ENCODE results near the gene HAGHL.

DNA sequence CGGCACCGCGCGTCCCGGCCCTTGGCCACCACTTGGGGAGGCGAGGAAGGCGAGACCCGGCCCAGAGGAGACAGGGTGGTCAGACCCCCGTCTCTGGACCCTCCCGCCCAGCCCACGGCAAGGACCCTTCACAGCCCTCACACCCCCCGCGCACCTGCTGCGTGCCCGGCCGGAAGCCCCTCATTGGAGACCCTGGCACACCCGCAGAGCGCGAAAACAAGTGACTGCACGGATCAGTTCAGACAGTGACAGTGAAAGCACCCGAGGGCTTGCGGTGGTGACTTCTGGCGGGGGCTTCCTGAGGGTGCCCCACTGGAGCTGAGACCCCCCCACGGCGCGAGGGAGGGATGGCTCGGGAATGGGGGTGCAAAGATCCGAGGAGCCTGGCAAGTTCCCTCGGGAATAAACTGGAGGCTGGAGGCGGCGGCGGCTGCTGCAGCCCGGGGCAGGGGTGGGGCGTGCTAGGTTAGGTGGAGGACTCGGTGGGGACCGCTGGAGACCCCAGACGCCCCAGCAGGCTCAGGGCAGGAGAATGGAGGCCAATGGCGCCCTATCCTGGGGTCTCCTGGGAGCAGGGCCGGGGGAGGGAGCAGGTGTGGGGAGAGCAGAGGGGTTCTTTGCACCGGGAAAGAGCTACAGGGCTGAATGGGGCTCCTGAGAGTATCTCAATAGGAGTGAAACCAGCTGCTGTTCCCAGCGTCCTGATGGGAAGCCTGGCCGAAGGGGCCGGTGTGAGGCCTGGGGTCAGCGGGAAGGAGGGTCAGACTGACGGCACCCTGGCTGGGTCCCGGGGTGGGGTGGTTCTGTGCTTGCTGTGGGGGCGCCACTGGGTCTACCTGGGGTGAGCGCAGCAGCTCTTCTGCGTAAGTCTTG is 20.5 kb upstream of the HAGHL start:
- TF ChIP-seq, protein P1, sequence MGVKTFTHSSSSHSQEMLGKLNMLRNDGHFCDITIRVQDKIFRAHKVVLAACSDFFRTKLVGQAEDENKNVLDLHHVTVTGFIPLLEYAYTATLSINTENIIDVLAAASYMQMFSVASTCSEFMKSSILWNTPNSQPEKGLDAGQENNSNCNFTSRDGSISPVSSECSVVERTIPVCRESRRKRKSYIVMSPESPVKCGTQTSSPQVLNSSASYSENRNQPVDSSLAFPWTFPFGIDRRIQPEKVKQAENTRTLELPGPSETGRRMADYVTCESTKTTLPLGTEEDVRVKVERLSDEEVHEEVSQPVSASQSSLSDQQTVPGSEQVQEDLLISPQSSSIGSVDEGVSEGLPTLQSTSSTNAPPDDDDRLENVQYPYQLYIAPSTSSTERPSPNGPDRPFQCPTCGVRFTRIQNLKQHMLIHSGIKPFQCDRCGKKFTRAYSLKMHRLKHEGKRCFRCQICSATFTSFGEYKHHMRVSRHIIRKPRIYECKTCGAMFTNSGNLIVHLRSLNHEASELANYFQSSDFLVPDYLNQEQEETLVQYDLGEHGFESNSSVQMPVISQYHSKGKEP (tag by site-specific recombination; IDR thresholded peaks at IDR 0.05), result no peak
- no peak for TF ChIP-seq MZF1 (tag by site-specific recombination; IDR thresholded peaks at IDR 0.05; ENCODE audit: borderline replicate concordance)
- TF ChIP-seq, protein P2, sequence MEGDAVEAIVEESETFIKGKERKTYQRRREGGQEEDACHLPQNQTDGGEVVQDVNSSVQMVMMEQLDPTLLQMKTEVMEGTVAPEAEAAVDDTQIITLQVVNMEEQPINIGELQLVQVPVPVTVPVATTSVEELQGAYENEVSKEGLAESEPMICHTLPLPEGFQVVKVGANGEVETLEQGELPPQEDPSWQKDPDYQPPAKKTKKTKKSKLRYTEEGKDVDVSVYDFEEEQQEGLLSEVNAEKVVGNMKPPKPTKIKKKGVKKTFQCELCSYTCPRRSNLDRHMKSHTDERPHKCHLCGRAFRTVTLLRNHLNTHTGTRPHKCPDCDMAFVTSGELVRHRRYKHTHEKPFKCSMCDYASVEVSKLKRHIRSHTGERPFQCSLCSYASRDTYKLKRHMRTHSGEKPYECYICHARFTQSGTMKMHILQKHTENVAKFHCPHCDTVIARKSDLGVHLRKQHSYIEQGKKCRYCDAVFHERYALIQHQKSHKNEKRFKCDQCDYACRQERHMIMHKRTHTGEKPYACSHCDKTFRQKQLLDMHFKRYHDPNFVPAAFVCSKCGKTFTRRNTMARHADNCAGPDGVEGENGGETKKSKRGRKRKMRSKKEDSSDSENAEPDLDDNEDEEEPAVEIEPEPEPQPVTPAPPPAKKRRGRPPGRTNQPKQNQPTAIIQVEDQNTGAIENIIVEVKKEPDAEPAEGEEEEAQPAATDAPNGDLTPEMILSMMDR (tag by site-specific recombination; IDR thresholded peaks at IDR 0.05), result no peak
- no peak for TF ChIP-seq SALL2 (tag by site-specific recombination; IDR thresholded peaks at IDR 0.05; ENCODE audit: borderline replicate concordance)
- TF ChIP-seq ZNF423 (tag by site-specific recombination; IDR thresholded peaks at IDR 0.05), result no peak
- TF ChIP-seq PRDM1 (tag by site-specific recombination; IDR thresholded peaks at IDR 0.05), result no peak
- no peak for TF ChIP-seq ZBTB1 (tag by site-specific recombination; IDR thresholded peaks at IDR 0.05)
- TF ChIP-seq ZNF202 (tag by site-specific recombination; IDR thresholded peaks at IDR 0.05; ENCODE audit: borderline replicate concordance), result no peak
- TF ChIP-seq ZNF19 (tag by site-specific recombination; IDR thresholded peaks at IDR 0.05; ENCODE audit: low read depth), result no peak
- no peak for TF ChIP-seq ZNF391 (tag by site-specific recombination; IDR thresholded peaks at IDR 0.05; ENCODE audit: borderline replicate concordance, low read depth)
- no peak for TF ChIP-seq ZNF221 (tag by site-specific recombination; IDR thresholded peaks at IDR 0.05; ENCODE audit: borderline replicate concordance)

All from HEK293 (cell line).